ENCODE measurements around the gene TRUB1. TPM values are rescaled to one million over a fixed set of nuclear protein-coding genes. Genes with fewer than 3 reads are reported as not detected.

Gene TRUB1
- total and polyA plus RNA-seq, 2 donors, result 12.1 to 22.2 TPM

GRCh38 chr10:115001506-115002381, 63.7 kb downstream of the TRUB1 start:
- Histone ChIP-seq H3K27ac (ENCODE audit: low read depth in 1 of 2, low read length in 1 of 2) (no peak overlapping the region), H3K4me1 (ENCODE audit: control insufficient read depth in 2 of 2, insufficient read depth in 2 of 2, low read length in 2 of 2) (no peaks in the 10 kb centered on the region), H3K4me3 (ENCODE audit: low read length in 2 of 2) (no peak overlapping the region), H3K36me3 (ENCODE audit: control insufficient read depth in 2 of 2, insufficient read depth in 2 of 2, low read length in 1 of 2) (no peaks in the 10 kb centered on the region), H3K9me3 (ENCODE audit: control insufficient read depth in 2 of 2, insufficient read depth in 1 of 2, low read length in 1 of 2) (no peaks in the 10 kb centered on the region), H3K27me3 (ENCODE audit: control insufficient read depth in 2 of 2, insufficient read depth in 1 of 2, low read length in 1 of 2) (no peaks in the 10 kb centered on the region)
- DNase-seq (ENCODE audit: low read depth in 6 of 9, low spot score in 9 of 9), result peak in 1 of 9 donors; percentile 0
- WGBS, result 69% methylated on average over 13 of the region's 13 CpGs

DNA sequence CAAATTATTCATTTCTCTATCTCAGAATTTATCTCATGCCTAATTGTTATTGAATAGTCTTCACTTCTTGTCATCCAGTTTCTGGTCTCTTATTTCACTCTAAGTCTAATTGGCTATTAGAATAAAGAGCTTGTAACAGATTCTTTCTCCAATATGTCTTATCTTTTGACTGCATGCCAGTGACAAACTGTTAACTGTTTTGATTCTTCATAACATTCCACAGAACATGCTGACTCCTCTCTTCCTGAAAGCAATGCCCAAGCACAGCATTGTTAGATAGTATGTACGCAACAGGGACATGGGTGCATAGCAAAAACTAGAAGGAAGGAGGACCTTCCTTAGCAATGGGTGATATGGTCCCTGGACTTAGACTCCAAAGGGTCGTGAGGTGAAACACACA, 65.4 kb downstream of the TRUB1 start:
- Histone ChIP-seq H3K4me3 (ENCODE audit: low read length in 2 of 2) (no peak overlapping the region), H3K9me3 (ENCODE audit: control insufficient read depth in 2 of 2, insufficient read depth in 1 of 2, low read length in 1 of 2) (no peaks in the 10 kb centered on the region), H3K27me3 (ENCODE audit: control insufficient read depth in 2 of 2, insufficient read depth in 1 of 2, low read length in 1 of 2) (no peaks in the 10 kb centered on the region), H3K36me3 (ENCODE audit: control insufficient read depth in 2 of 2, insufficient read depth in 2 of 2, low read length in 1 of 2) (no peaks in the 10 kb centered on the region), H3K4me1 (ENCODE audit: control insufficient read depth in 2 of 2, insufficient read depth in 2 of 2, low read length in 2 of 2) (no peaks in the 10 kb centered on the region), H3K27ac (ENCODE audit: low read depth in 1 of 2, low read length in 1 of 2) (no peak overlapping the region)
- 97% methylated on average over 2 of the region's 2 CpGs for WGBS
- DNase-seq (ENCODE audit: low read depth in 6 of 9, low spot score in 9 of 9), result no peak

DNA sequence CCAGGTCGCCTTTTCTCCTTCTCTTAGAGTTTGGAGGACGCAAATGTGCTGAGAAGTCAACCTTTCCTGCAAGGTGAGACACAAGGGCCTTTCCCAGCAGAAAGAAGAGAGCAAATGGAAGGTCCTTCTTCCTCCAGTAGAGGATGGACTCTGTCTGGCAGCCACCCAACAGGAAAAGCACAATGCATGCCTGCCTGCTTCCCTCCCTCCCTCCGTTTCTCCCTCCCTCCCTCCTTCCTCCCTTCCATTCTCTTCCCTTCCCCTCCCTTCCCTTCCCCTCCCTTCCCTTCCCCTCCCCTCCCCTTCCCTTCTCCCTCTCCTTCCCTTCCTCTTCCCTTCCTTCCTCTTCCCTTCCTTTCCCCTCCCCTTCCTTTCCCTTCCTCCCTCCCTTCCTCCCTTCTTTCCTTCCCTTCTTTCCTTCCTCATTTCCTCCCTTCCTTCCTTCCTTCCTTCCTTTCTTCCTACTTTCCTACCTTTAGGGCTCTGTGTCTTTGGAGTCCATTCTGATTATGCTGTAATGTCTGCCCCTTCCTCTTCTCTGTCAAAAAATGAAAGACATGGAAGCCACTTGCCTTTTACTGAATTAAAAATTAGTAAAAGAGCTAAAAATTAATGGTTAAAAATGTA, 66.4 kb downstream of the TRUB1 start:
- no peaks in the 10 kb centered on the region for H3K36me3 ChIP-seq (ENCODE audit: control insufficient read depth in 2 of 2, insufficient read depth in 2 of 2, low read length in 1 of 2)
- WGBS, result 83% methylated on average over 3 of the region's 3 CpGs
- no peaks in the 10 kb centered on the region for H3K4me1 ChIP-seq (ENCODE audit: control insufficient read depth in 2 of 2, insufficient read depth in 2 of 2, low read length in 2 of 2)
- no peak for DNase-seq (ENCODE audit: low read depth in 6 of 9, low spot score in 9 of 9)
- H3K27me3 ChIP-seq (ENCODE audit: control insufficient read depth in 2 of 2, insufficient read depth in 1 of 2, low read length in 1 of 2), result no peaks in the 10 kb centered on the region
- no peak overlapping the region for H3K4me3 ChIP-seq (ENCODE audit: low read length in 2 of 2)
- H3K27ac ChIP-seq (ENCODE audit: low read depth in 1 of 2, low read length in 1 of 2), result no peak overlapping the region
- H3K9me3 ChIP-seq (ENCODE audit: control insufficient read depth in 2 of 2, insufficient read depth in 1 of 2, low read length in 1 of 2), result no peaks in the 10 kb centered on the region

GRCh38 chr10:115005771-115006170, 67.8 kb downstream of the TRUB1 start:
- Histone ChIP-seq H3K27ac (ENCODE audit: low read depth in 1 of 2, low read length in 1 of 2) (no peak overlapping the region), H3K36me3 (ENCODE audit: control insufficient read depth in 2 of 2, insufficient read depth in 2 of 2, low read length in 1 of 2) (no peaks in the 10 kb centered on the region), H3K9me3 (ENCODE audit: control insufficient read depth in 2 of 2, insufficient read depth in 1 of 2, low read length in 1 of 2) (no peaks in the 10 kb centered on the region), H3K4me3 (ENCODE audit: low read length in 2 of 2) (no peak overlapping the region), H3K27me3 (ENCODE audit: control insufficient read depth in 2 of 2, insufficient read depth in 1 of 2, low read length in 1 of 2) (no peaks in the 10 kb centered on the region), H3K4me1 (ENCODE audit: control insufficient read depth in 2 of 2, insufficient read depth in 2 of 2, low read length in 2 of 2) (no peaks in the 10 kb centered on the region)
- DNase-seq (ENCODE audit: low read depth in 6 of 9, low spot score in 9 of 9), result no peak
- 98% methylated on average over 8 of the region's 8 CpGs for WGBS

DNA sequence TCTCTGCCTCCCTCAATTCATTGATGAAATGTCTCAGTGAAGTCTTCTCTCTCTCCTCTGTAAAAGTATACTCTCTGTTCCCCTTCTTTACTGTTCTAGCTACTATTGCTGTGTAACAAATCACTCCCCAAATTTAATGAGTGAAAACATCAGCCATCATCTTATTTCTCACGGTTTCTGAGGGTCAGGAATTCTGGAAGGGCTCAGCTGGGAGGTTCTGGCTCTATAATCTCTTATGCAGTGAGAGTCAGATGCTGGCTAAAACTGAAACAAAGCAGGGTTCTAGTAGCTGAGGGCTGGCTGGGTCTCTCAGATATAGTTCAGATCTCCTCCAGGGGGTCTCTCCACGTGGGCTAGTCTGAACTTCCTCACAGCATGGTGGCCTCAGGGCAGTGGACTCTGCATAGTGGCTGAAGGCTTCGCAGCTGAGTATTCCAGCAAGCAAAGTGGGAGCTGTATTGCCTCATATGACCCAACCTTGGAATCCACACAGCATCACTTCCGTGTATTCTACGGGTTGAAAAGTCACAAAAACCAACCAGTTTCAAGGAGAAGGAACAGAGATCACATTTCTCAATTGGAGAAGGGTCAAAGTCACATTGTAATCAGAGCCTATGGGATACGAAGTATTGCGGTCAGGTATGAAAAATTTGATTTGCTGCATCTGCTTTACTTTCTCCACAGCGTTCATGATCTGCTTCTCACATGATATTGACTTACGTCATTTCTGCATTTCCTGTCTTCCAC, 80.4 kb downstream of the TRUB1 start:
- Histone ChIP-seq H3K4me1 (ENCODE audit: control insufficient read depth in 2 of 2, insufficient read depth in 2 of 2, low read length in 2 of 2) (no peaks in the 10 kb centered on the region), H3K4me3 (ENCODE audit: low read length in 2 of 2) (no peak overlapping the region), H3K9me3 (ENCODE audit: control insufficient read depth in 2 of 2, insufficient read depth in 1 of 2, low read length in 1 of 2) (no peaks in the 10 kb centered on the region), H3K27ac (ENCODE audit: low read depth in 1 of 2, low read length in 1 of 2) (no peak overlapping the region), H3K27me3 (ENCODE audit: control insufficient read depth in 2 of 2, insufficient read depth in 1 of 2, low read length in 1 of 2) (no peaks in the 10 kb centered on the region), H3K36me3 (ENCODE audit: control insufficient read depth in 2 of 2, insufficient read depth in 2 of 2, low read length in 1 of 2) (no peaks in the 10 kb centered on the region)
- 86% methylated on average over 9 of the region's 9 CpGs for WGBS
- no peak for DNase-seq (ENCODE audit: low read depth in 6 of 9, low spot score in 9 of 9)

GRCh38 chr10:115020449-115020848, 82.5 kb downstream of the TRUB1 start:
- 98% methylated on average over 2 of the region's 2 CpGs for WGBS
- H3K27ac ChIP-seq (ENCODE audit: low read depth in 1 of 2, low read length in 1 of 2), result no peak overlapping the region
- H3K36me3 ChIP-seq (ENCODE audit: control insufficient read depth in 2 of 2, insufficient read depth in 2 of 2, low read length in 1 of 2), result no peaks in the 10 kb centered on the region
- no peak for DNase-seq (ENCODE audit: low read depth in 6 of 9, low spot score in 9 of 9)
- no peaks in the 10 kb centered on the region for H3K9me3 ChIP-seq (ENCODE audit: control insufficient read depth in 2 of 2, insufficient read depth in 1 of 2, low read length in 1 of 2)
- H3K4me1 ChIP-seq (ENCODE audit: control insufficient read depth in 2 of 2, insufficient read depth in 2 of 2, low read length in 2 of 2), result no peaks in the 10 kb centered on the region
- no peak overlapping the region for H3K4me3 ChIP-seq (ENCODE audit: low read length in 2 of 2)
- H3K27me3 ChIP-seq (ENCODE audit: control insufficient read depth in 2 of 2, insufficient read depth in 1 of 2, low read length in 1 of 2), result no peaks in the 10 kb centered on the region

DNA sequence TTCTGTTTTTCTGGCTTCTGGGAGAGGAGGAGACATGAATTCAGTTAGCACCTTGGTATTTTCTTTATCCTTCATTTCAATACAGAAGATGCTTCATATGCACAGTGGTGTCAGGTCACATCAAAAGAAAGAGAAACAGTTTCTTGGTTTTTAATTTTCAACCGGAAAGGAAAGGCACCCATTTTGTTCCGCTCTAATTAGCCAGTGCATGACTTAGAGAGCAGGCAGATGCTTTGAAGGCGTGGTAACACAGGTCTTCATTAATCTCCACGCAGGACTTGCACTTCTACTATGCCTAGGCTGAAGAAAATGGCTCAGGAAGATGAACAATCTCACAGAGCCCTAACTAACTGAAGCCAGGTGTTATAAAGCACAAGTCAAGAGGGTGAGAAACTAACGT, 84.7 kb downstream of the TRUB1 start:
- Histone ChIP-seq H3K27ac (ENCODE audit: low read depth in 1 of 2, low read length in 1 of 2) (no peak overlapping the region), H3K36me3 (ENCODE audit: control insufficient read depth in 2 of 2, insufficient read depth in 2 of 2, low read length in 1 of 2) (no peaks in the 10 kb centered on the region), H3K27me3 (ENCODE audit: control insufficient read depth in 2 of 2, insufficient read depth in 1 of 2, low read length in 1 of 2) (no peaks in the 10 kb centered on the region), H3K9me3 (ENCODE audit: control insufficient read depth in 2 of 2, insufficient read depth in 1 of 2, low read length in 1 of 2) (no peaks in the 10 kb centered on the region), H3K4me3 (ENCODE audit: low read length in 2 of 2) (no peak overlapping the region), H3K4me1 (ENCODE audit: control insufficient read depth in 2 of 2, insufficient read depth in 2 of 2, low read length in 2 of 2) (no peaks in the 10 kb centered on the region)
- 82% methylated on average over 5 of the region's 5 CpGs for WGBS
- DNase-seq (ENCODE audit: low read depth in 6 of 9, low spot score in 9 of 9), result no peak

- no peak overlapping the region for H3K27ac ChIP-seq (ENCODE audit: low read depth in 1 of 2, low read length in 1 of 2)
- H3K9me3 ChIP-seq (ENCODE audit: control insufficient read depth in 2 of 2, insufficient read depth in 1 of 2, low read length in 1 of 2), result no peaks in the 10 kb centered on the region
- WGBS, result 94% methylated on average over 8 of the region's 8 CpGs
- no peaks in the 10 kb centered on the region for H3K36me3 ChIP-seq (ENCODE audit: control insufficient read depth in 2 of 2, insufficient read depth in 2 of 2, low read length in 1 of 2)
- no peak for DNase-seq (ENCODE audit: low read depth in 6 of 9, low spot score in 9 of 9)
- H3K4me1 ChIP-seq (ENCODE audit: control insufficient read depth in 2 of 2, insufficient read depth in 2 of 2, low read length in 2 of 2), result no peaks in the 10 kb centered on the region
- no peaks in the 10 kb centered on the region for H3K27me3 ChIP-seq (ENCODE audit: control insufficient read depth in 2 of 2, insufficient read depth in 1 of 2, low read length in 1 of 2)
- no peak overlapping the region for H3K4me3 ChIP-seq (ENCODE audit: low read length in 2 of 2)
Measured at GRCh38 chr10:115023715-115024114, 85.7 kb downstream of the TRUB1 start.

GRCh38 chr10:115024371-115024770, 86.4 kb downstream of the TRUB1 start:
- Histone ChIP-seq H3K36me3 (ENCODE audit: control insufficient read depth in 2 of 2, insufficient read depth in 2 of 2, low read length in 1 of 2) (no peaks in the 10 kb centered on the region), H3K4me1 (ENCODE audit: control insufficient read depth in 2 of 2, insufficient read depth in 2 of 2, low read length in 2 of 2) (no peaks in the 10 kb centered on the region), H3K9me3 (ENCODE audit: control insufficient read depth in 2 of 2, insufficient read depth in 1 of 2, low read length in 1 of 2) (no peaks in the 10 kb centered on the region), H3K27ac (ENCODE audit: low read depth in 1 of 2, low read length in 1 of 2) (no peak overlapping the region), H3K27me3 (ENCODE audit: control insufficient read depth in 2 of 2, insufficient read depth in 1 of 2, low read length in 1 of 2) (no peaks in the 10 kb centered on the region), H3K4me3 (ENCODE audit: low read length in 2 of 2) (no peak overlapping the region)
- 95% methylated on average over 9 of the region's 9 CpGs for WGBS
- no peak for DNase-seq (ENCODE audit: low read depth in 6 of 9, low spot score in 9 of 9)
